ENCODE data around the gene TM4SF18. TPM values are rescaled to one million over a fixed set of nuclear protein-coding genes. Genes with fewer than 3 reads are reported as not detected.

TM4SF18 gene
- total and polyA plus RNA-seq, 2 experiments from 2014 or later: 1.6 to 2.0 TPM

- H3K4me3 Mint-ChIP-seq: no peak overlapping the region
- no peaks in the 10 kb centered on the region for H3K79me2 ChIP-seq (replicated peaks; ENCODE audit: insufficient read depth)
- H3K27ac Mint-ChIP-seq: no peak overlapping the region
- DNase-seq (ENCODE audit: low spot score): no peak
- TF ChIP-seq, protein P1, sequence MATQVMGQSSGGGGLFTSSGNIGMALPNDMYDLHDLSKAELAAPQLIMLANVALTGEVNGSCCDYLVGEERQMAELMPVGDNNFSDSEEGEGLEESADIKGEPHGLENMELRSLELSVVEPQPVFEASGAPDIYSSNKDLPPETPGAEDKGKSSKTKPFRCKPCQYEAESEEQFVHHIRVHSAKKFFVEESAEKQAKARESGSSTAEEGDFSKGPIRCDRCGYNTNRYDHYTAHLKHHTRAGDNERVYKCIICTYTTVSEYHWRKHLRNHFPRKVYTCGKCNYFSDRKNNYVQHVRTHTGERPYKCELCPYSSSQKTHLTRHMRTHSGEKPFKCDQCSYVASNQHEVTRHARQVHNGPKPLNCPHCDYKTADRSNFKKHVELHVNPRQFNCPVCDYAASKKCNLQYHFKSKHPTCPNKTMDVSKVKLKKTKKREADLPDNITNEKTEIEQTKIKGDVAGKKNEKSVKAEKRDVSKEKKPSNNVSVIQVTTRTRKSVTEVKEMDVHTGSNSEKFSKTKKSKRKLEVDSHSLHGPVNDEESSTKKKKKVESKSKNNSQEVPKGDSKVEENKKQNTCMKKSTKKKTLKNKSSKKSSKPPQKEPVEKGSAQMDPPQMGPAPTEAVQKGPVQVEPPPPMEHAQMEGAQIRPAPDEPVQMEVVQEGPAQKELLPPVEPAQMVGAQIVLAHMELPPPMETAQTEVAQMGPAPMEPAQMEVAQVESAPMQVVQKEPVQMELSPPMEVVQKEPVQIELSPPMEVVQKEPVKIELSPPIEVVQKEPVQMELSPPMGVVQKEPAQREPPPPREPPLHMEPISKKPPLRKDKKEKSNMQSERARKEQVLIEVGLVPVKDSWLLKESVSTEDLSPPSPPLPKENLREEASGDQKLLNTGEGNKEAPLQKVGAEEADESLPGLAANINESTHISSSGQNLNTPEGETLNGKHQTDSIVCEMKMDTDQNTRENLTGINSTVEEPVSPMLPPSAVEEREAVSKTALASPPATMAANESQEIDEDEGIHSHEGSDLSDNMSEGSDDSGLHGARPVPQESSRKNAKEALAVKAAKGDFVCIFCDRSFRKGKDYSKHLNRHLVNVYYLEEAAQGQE (IDR thresholded peaks at IDR 0.05; ENCODE audit: unreplicated experiment): no peak
- TF ChIP-seq NANOG (IDR thresholded peaks at IDR 0.05; ENCODE audit: borderline replicate concordance) (no peak), CREB1 (CRISPR knock-in tag; IDR thresholded peaks at IDR 0.05; ENCODE audit: low read depth) (no peak), ZNF331 (CRISPR knock-in tag; IDR thresholded peaks at IDR 0.05; ENCODE audit: low read depth) (no peak), ZNF462 (CRISPR knock-in tag; IDR thresholded peaks at IDR 0.05) (no peak), POLR2AphosphoS5 (IDR thresholded peaks at IDR 0.05; ENCODE audit: low read depth) (no peak), CTCF (conservative IDR thresholded peaks at IDR 0.05; ENCODE audit: low read depth in 2 of 2) (no peak), EZH2 (IDR thresholded peaks at IDR 0.05; ENCODE audit: low read depth, unreplicated experiment) (no peak), STAT1 (IDR thresholded peaks at IDR 0.05; ENCODE audit: unreplicated experiment) (no peak), EZH2phosphoT487 (IDR thresholded peaks at IDR 0.05; ENCODE audit: unreplicated experiment) (no peak), JUNB (IDR thresholded peaks at IDR 0.05; ENCODE audit: unreplicated experiment) (no peak), ZNF114 (CRISPR knock-in tag; IDR thresholded peaks at IDR 0.05) (no peak)
- TF ChIP-seq, protein P2, sequence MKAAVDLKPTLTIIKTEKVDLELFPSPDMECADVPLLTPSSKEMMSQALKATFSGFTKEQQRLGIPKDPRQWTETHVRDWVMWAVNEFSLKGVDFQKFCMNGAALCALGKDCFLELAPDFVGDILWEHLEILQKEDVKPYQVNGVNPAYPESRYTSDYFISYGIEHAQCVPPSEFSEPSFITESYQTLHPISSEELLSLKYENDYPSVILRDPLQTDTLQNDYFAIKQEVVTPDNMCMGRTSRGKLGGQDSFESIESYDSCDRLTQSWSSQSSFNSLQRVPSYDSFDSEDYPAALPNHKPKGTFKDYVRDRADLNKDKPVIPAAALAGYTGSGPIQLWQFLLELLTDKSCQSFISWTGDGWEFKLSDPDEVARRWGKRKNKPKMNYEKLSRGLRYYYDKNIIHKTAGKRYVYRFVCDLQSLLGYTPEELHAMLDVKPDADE (IDR thresholded peaks at IDR 0.05): no peak
- H3K27me3 ChIP-seq (ENCODE audit: insufficient read depth): no peaks in the 10 kb centered on the region
- H3K9me2 ChIP-seq (ENCODE audit: insufficient read depth): peaks cover 2% of the 10 kb centered on the region; the same call in 1 of the 2 replicates
- H3K27me3 Mint-ChIP-seq (ENCODE audit: insufficient read depth, low read depth, poor library complexity): peaks cover 1% of the 10 kb centered on the region
- H3K27ac ChIP-seq (ENCODE audit: low read depth): no peak overlapping the region
- no peaks in the 10 kb centered on the region for H3K36me3 ChIP-seq (ENCODE audit: insufficient read depth)
- 0 out of 2 replicates have a peak overlapping the region, but pooled peaks have one; percentile 49 for H2AFZ ChIP-seq
- H3F3A ChIP-seq (replicated peaks; ENCODE audit: low read depth): no peaks in the 10 kb centered on the region
- ATAC-seq: no peak
- no peaks in the 10 kb centered on the region for H3K9me3 Mint-ChIP-seq
- H4K20me1 ChIP-seq (replicated peaks; ENCODE audit: insufficient read depth): no peaks in the 10 kb centered on the region
- no peaks in the 10 kb centered on the region for H3K36me3 Mint-ChIP-seq (ENCODE audit: low read depth)
- peaks cover 6% of the 10 kb centered on the region; the same call in 2 of the 3 replicates for H3K4me1 Mint-ChIP-seq
- H3K4me3 ChIP-seq: no peak overlapping the region
- no peak overlapping the region for H3K4me2 ChIP-seq
- H3K4me1 ChIP-seq (ENCODE audit: insufficient read depth): no peaks in the 10 kb centered on the region
These were observed 17.0 kb downstream of the TM4SF18 start for GRCh38 chr3:149316437-149316836.
